H1 (cell line): ENCODE results near the gene ATP23. TPM values are rescaled to one million over a fixed set of nuclear protein-coding genes. Genes with fewer than 3 reads are reported as not detected.

ENCODE experiments used
- CTCF ChIA-PET: fragments of 300-600 bp; sonication (Branson Sonifier 250); formaldehyde crosslinking; loops from one replicate; lab custom pipeline; 2021; ENCODE audit not compliant: partially characterized antibody; lab: Charles Lee
- POLR2A ChIA-PET: fragments of 300-600 bp; sonication (Branson Sonifier 250); formaldehyde crosslinking; loops from one replicate; lab custom pipeline; 2021; ENCODE audit warnings: inconsistent platforms; ENCODE audit not compliant: partially characterized antibody; lab: Charles Lee
- DNase-seq, 2 experiments: peaks; one replicate each; pipeline versions ENCODE4 v3.0.0 to v3.0.0-alpha.2; 2010 to 2022; ENCODE audit warnings: low spot score in 2 of 2, low read depth in 1 of 2, mixed read lengths in 1 of 2
- FAIRE-seq: peaks from 2 replicates; lab custom pipeline; 2011; peaks lifted over from hg19 to GRCh38; lab: Jason Lieb, UNC
- H2AFZ ChIP-seq: 2 replicates; pipeline ENCODE4 v1.8.1; 2012; ENCODE audit warnings: low read length, inconsistent platforms
- H2AK5ac ChIP-seq: 2 replicates; pipeline ENCODE4 v1.6.1; 2013; ENCODE audit warnings: low read depth, low read length
- H2BK120ac ChIP-seq: replicated peaks from 2 replicates; pipeline ENCODE3; 2013; ENCODE audit warnings: low read depth, low read length, inconsistent platforms
- H2BK12ac ChIP-seq: 2 replicates; pipeline ENCODE4 v1.6.1; 2013; ENCODE audit warnings: low read depth, low read length
- H2BK15ac ChIP-seq: 2 replicates; pipeline ENCODE4 v1.6.1; 2013; ENCODE audit warnings: low read length
- H2BK20ac ChIP-seq: 2 replicates; pipeline ENCODE4 v1.6.1; 2013; ENCODE audit warnings: low read length
- H2BK5ac ChIP-seq: 2 replicates; pipeline ENCODE4 v1.6.1; 2013; ENCODE audit warnings: low read depth, low read length
- H3K14ac ChIP-seq: 2 replicates; pipeline ENCODE4 v1.6.1; 2013; ENCODE audit warnings: inconsistent platforms; ENCODE audit not compliant: insufficient read length
- H3K18ac ChIP-seq: 2 replicates; pipeline ENCODE4 v1.6.1; 2013; ENCODE audit warnings: low read length; ENCODE audit errors: extremely low read depth
- H3K23ac ChIP-seq: 2 replicates; pipeline ENCODE4 v1.6.1; 2013; ENCODE audit warnings: inconsistent platforms; ENCODE audit not compliant: insufficient read length
- H3K23me2 ChIP-seq: 2 replicates; pipeline ENCODE4 v1.6.1; 2013; ENCODE audit warnings: low read depth, low read length
- H3K27ac ChIP-seq: 2 replicates; pipeline ENCODE4 v1.6.1; 2011; ENCODE audit warnings: low read depth, low read length, inconsistent platforms
- H3K27me3 ChIP-seq, 4 experiments: replicated peaks in 1 of 4; 1 replicate in 1 of 4; 2 replicates in 3 of 4; pipeline versions ENCODE4 v1.6.1 to v1.8.1; 2011 to 2013; ENCODE audit warnings: low read length in 3 of 4, mild to moderate bottlenecking in 3 of 4, inconsistent platforms in 2 of 4, mixed read lengths in 2 of 4, moderate library complexity in 1 of 4; ENCODE audit not compliant: control insufficient read depth in 3 of 4, insufficient read depth in 3 of 4; ENCODE audit errors: extremely low read depth in 1 of 4
- H3K36me3 ChIP-seq, 4 experiments: 2 replicates each; pipeline versions ENCODE4 v1.6.1 to v1.8.1; 2011 to 2013; ENCODE audit warnings: mild to moderate bottlenecking in 4 of 4, low read length in 3 of 4, moderate library complexity in 2 of 4, control low read depth in 1 of 4, inconsistent platforms in 1 of 4; ENCODE audit not compliant: insufficient read depth in 4 of 4, control insufficient read depth in 2 of 4
- H3K4ac ChIP-seq: replicated peaks from 2 replicates; pipeline ENCODE3; 2013; ENCODE audit warnings: low read length, low read depth, mixed read lengths, inconsistent platforms; ENCODE audit not compliant: insufficient read length
- H3K4me1 ChIP-seq, 4 experiments: replicated peaks in 1 of 4; 1 replicate in 1 of 4; 2 replicates in 3 of 4; pipeline versions ENCODE4 v1.6.1 to v1.8.1; 2011 to 2013; ENCODE audit warnings: low read length in 3 of 4, inconsistent platforms in 2 of 4, mixed read lengths in 1 of 4; ENCODE audit not compliant: insufficient read depth in 4 of 4, control insufficient read depth in 3 of 4
- H3K4me2 ChIP-seq, 2 experiments: 2 replicates each; pipeline versions ENCODE4 v1.6.1 to v1.8.1; 2011 to 2013; ENCODE audit warnings: low read depth in 2 of 2, low read length in 2 of 2, control low read depth in 1 of 2, inconsistent platforms in 1 of 2, mild to moderate bottlenecking in 1 of 2; ENCODE audit not compliant: insufficient read depth in 1 of 2
- H3K4me3 ChIP-seq, 4 experiments: fragments of 200-600, 300-600 bp in 1 of 4; sonication (generic), shearing (Covaris generic), sonication (Bioruptor Twin) in 1 of 4; 2 replicates each; pipeline versions ENCODE4 v1.5.1 to v1.8.1; 2011 to 2016; ENCODE audit warnings: low read length in 4 of 4, low read depth in 3 of 4, control low read depth in 2 of 4, inconsistent platforms in 2 of 4, mild to moderate bottlenecking in 2 of 4, mixed read lengths in 1 of 4, moderate library complexity in 1 of 4; ENCODE audit not compliant: insufficient read depth in 2 of 4; ENCODE audit errors: extremely low read depth in 1 of 4
- H3K56ac ChIP-seq: replicated peaks from 2 replicates; pipeline ENCODE3; 2013; ENCODE audit warnings: low read depth, mild to moderate bottlenecking, mixed read lengths, low read length, inconsistent platforms; ENCODE audit not compliant: insufficient read length
- H3K79me1 ChIP-seq: 2 replicates; pipeline ENCODE4 v1.6.1; 2013; ENCODE audit warnings: low read depth, low read length, control low read depth
- H3K79me2 ChIP-seq, 2 experiments: 2 replicates each; pipeline versions ENCODE4 v1.6.1 to v1.8.1; 2012 to 2013; ENCODE audit warnings: low read length in 2 of 2, mild to moderate bottlenecking in 2 of 2, inconsistent platforms in 1 of 2; ENCODE audit not compliant: insufficient read depth in 2 of 2, control insufficient read depth in 1 of 2
- H3K9ac ChIP-seq, 4 experiments: replicated peaks in 1 of 4; 1 replicate in 1 of 4; 2 replicates in 3 of 4; pipeline versions ENCODE4 v1.6.1 to v1.8.1; 2011 to 2013; ENCODE audit warnings: low read depth in 3 of 4, low read length in 3 of 4, control low read depth in 2 of 4, mild to moderate bottlenecking in 2 of 4, moderate library complexity in 2 of 4, inconsistent platforms in 1 of 4; ENCODE audit errors: extremely low read depth in 1 of 4
- H3K9me3 ChIP-seq, 2 experiments: 2 replicates each; pipeline versions ENCODE4 v1.6.1 to v1.8.1; 2012 to 2013; ENCODE audit warnings: mild to moderate bottlenecking in 2 of 2, moderate library complexity in 2 of 2, control low read depth in 1 of 2, inconsistent platforms in 1 of 2, low read depth in 1 of 2, low read length in 1 of 2, mixed read lengths in 1 of 2; ENCODE audit not compliant: insufficient read depth in 2 of 2
- H4K20me1 ChIP-seq, 2 experiments: replicated peaks in 1 of 2; 2 replicates each; pipeline versions ENCODE3 to v1.8.1; 2011 to 2013; ENCODE audit warnings: inconsistent platforms in 2 of 2, low read length in 2 of 2, mild to moderate bottlenecking in 1 of 2; ENCODE audit not compliant: insufficient read depth in 2 of 2, control insufficient read depth in 1 of 2
- H4K5ac ChIP-seq: 2 replicates; pipeline ENCODE4 v1.6.1; 2013; ENCODE audit warnings: low read length, low read depth, mixed read lengths, inconsistent platforms; ENCODE audit not compliant: insufficient read length
- H4K8ac ChIP-seq: 2 replicates; pipeline ENCODE4 v1.8.0; 2013; ENCODE audit warnings: mild to moderate bottlenecking, moderate library complexity, low read length, inconsistent platforms; ENCODE audit not compliant: insufficient read depth; ENCODE audit errors: extremely low read depth
- H4K91ac ChIP-seq: replicated peaks from 2 replicates; pipeline ENCODE3; 2013; ENCODE audit warnings: low read length, mixed read lengths, inconsistent platforms; ENCODE audit not compliant: insufficient read length
- ASH2L ChIP-seq: fragments of 200-600, 300-600 bp; sonication (generic); IDR thresholded peaks from one replicate; pipeline ENCODE4 v1.7.1; 2017; ENCODE audit warnings: low read length
- BCL11A ChIP-seq, 2 experiments: IDR thresholded peaks; one replicate each; pipeline ENCODE4 v1.6.1; 2011; ENCODE audit warnings: low read depth in 2 of 2, low read length in 2 of 2, mild to moderate bottlenecking in 2 of 2
- FOSL1 ChIP-seq: IDR thresholded peaks from 2 replicates; pipeline ENCODE4 v1.6.1; 2011; ENCODE audit warnings: mild to moderate bottlenecking, low read depth, low read length, moderate library complexity; ENCODE audit not compliant: insufficient read depth
- POLR2A ChIP-seq, 2 experiments: IDR thresholded peaks; 1 replicate in 1 of 2; 2 replicates in 1 of 2; pipeline ENCODE4 v1.6.1; 2011; ENCODE audit warnings: low read depth in 2 of 2, low read length in 2 of 2, mild to moderate bottlenecking in 2 of 2; ENCODE audit errors: control extremely low read depth in 1 of 2
- POLR2AphosphoS5 ChIP-seq: IDR thresholded peaks from 2 replicates; pipeline ENCODE4 v1.6.1; 2011; ENCODE audit warnings: low read depth, low read length
- RAD21 ChIP-seq, 2 experiments: IDR thresholded peaks in 1 of 2; conservative IDR thresholded peaks in 1 of 2; 2 replicates each; pipeline ENCODE4 v1.6.1; 2011; ENCODE audit warnings: low read depth in 2 of 2, low read length in 2 of 2, improper control_type of control experiment in 1 of 2, inconsistent platforms in 1 of 2, mild to moderate bottlenecking in 1 of 2, moderate library complexity in 1 of 2
- SAP30 ChIP-seq: fragments of 300-600 bp; sonication (generic); IDR thresholded peaks from 2 replicates; pipeline ENCODE4 v1.7.1; 2012; ENCODE audit warnings: low read length, moderate library complexity, mild to moderate bottlenecking, inconsistent platforms; ENCODE audit not compliant: insufficient read depth, insufficient replicate concordance
- SP2 ChIP-seq: IDR thresholded peaks from 2 replicates; pipeline ENCODE4 v1.6.1; 2012; ENCODE audit warnings: mild to moderate bottlenecking, low read length, inconsistent platforms
- TAF7 ChIP-seq: optimal IDR thresholded peaks from 2 replicates; pipeline ENCODE3; 2011; ENCODE audit warnings: low read depth, mild to moderate bottlenecking, inconsistent platforms, low read length, moderate library complexity, borderline replicate concordance
- WGBS, 2 experiments: shearing (Covaris generic) in 1 of 2; methylation state at CpG; one replicate each; pipeline versions ENCODE4 v1.1.6 to v1.1.7; 2013 to 2015; ENCODE audit warnings: low lambda C conversion rate in 2 of 2, mixed read lengths in 2 of 2, inconsistent platforms in 1 of 2, low coverage in 1 of 2, missing lambda C conversion rate in 1 of 2; ENCODE audit not compliant: insufficient replicate concordance in 2 of 2, insufficient coverage in 1 of 2, insufficient read length in 1 of 2; ENCODE audit errors: extremely low coverage in 1 of 2, missing lambda C conversion rate in 1 of 2; 5-methylcytosine and 5-hydroxymethylcytosine counted together
- long read RNA-seq, 2 experiments: library from RNA in 1 of 2; library from capped mRNA in 1 of 2; stranded (forward); transcript quantifications; one replicate each; pipeline ENCODE4 v2.0.0, GENCODE V29; 2021; ENCODE audit warnings: inconsistent platforms in 1 of 2
- polyA minus RNA-seq, 3 experiments: library from RNA; depleted of rRNA, polyadenylated mRNA; stranded (reverse); fragments of >200 nt; gene quantifications; 1 replicate in 2 of 3; 2 replicates in 1 of 3; pipeline ENCODE4 v1.2.3, GENCODE V29; 2011
- polyA plus RNA-seq, 7 experiments: library from polyadenylated mRNA; depleted of rRNA in 3 of 7; stranded (reverse) in 5 of 7; unstranded in 2 of 7; fragments of >200 nt in 5 of 7; fragments of 200-250 nt in 2 of 7; gene quantifications; 1 replicate in 5 of 7; 2 replicates in 1 of 7; 4 replicates in 1 of 7; pipeline versions ENCODE4 v1.2.1 to v1.2.3, GENCODE V29; 2011 to 2013; ENCODE audit warnings: missing spikeins in 2 of 7, mixed read lengths in 2 of 7
- total RNA-seq: library from RNA; stranded (reverse); fragmentation: NEBNext Ultra II Directional; extraction: Animal tissue kit (Norgen Biotek cat#: 25700); gene quantifications from 2 replicates; pipeline ENCODE4 v1.2.1, GENCODE V29; 2021

ATP23 gene
- total RNA-seq = 6.7 and 10.2 TPM in 2 replicates
- polyA plus RNA-seq (2011; rRNA removed) = 12.1 and 13.5 TPM in 2 replicates
- 10.4 TPM for polyA plus RNA-seq (2011; cell fraction: cytosol; rRNA removed)
- 4.3 TPM for polyA plus RNA-seq (2011; cell fraction: nucleus; rRNA removed)
- 4.2 to 8.9 TPM (median 8.2 TPM) in 4 replicates for polyA plus RNA-seq (2012, experiment 1 of 2)
- polyA plus RNA-seq (2012, experiment 2 of 2) = 3.5 TPM
- 8.1 TPM for polyA plus RNA-seq (2013, experiment 1 of 2)
- polyA plus RNA-seq (2013, experiment 2 of 2) = 6.9 TPM
- polyA minus RNA-seq (2011; rRNA and poly(A)+ RNA removed) = 5.0 and 8.6 TPM in 2 replicates
- 4.8 TPM for polyA minus RNA-seq (2011; cell fraction: cytosol; rRNA and poly(A)+ RNA removed)
- 5.3 TPM for polyA minus RNA-seq (2011; cell fraction: nucleus; rRNA and poly(A)+ RNA removed)
- long read RNA-seq, experiment 1, partial matches to known transcripts = 0 of 5 reads
- long read RNA-seq, experiment 1, other reads (novel, unspliced or antisense) = 1 of 5 reads
- long read RNA-seq, experiment 2, partial matches to known transcripts = 0 of 2 reads
- long read RNA-seq, experiment 2, other reads (novel, unspliced or antisense) = 1 of 2 reads

GRCh38 chr12:57941165-57941894, at the start of gene ATP23:
Gene ATP23 (plus strand): TSS chr12:57941567. CDS start chr12:57941702, 135 bp downstream.
- Histone ChIP-seq H4K8ac (peak within 1 kb of the TSS; percentile 62), H3K4me1 (peaks cover 2 to 4% (median 3%) of the 10 kb centered on the region in 4 experiments; a peak in 5 of 7 replicates), H2BK5ac (peak within 1 kb of the TSS; percentile 81), H3K56ac (peak within 1 kb of the TSS; percentile 53), H3K79me2 (no peaks in the 10 kb centered on the region), H3K36me3 (no peaks in the 10 kb centered on the region), H2BK20ac (peak within 1 kb of the TSS; percentile 32; the same call in 1 of the 2 replicates), H3K4me3 (peak within 1 kb of the TSS; percentile 70 to 94 (median 81)), H3K18ac (peak within 1 kb of the TSS; percentile 53; the same call in 1 of the 2 replicates), H4K20me1 (no peaks in the 10 kb centered on the region), H3K27ac (peak within 1 kb of the TSS; percentile 53), H2AK5ac (no peak within 1 kb of the TSS), H4K91ac (no peak within 1 kb of the TSS), H2AFZ (peak within 1 kb of the TSS; percentile 99), H3K9me3 (no peaks in the 10 kb centered on the region), H3K14ac (no peak within 1 kb of the TSS), H3K23ac (no peak within 1 kb of the TSS), H3K27me3 (0 out of 7 replicates have a peak, but pooled peaks cover 0 to 9% (median under 1%) of the 10 kb centered on the region in 4 experiments), H3K23me2 (peaks cover 10% of the 10 kb centered on the region), H2BK12ac (peak within 1 kb of the TSS; percentile 75; the same call in 1 of the 2 replicates), H4K5ac (peak within 1 kb of the TSS; percentile 83), H3K4ac (no peak within 1 kb of the TSS), H2BK15ac (peak within 1 kb of the TSS; percentile 61; the same call in 1 of the 2 replicates), H3K4me2 (peak within 1 kb of the TSS; percentile 66 to 98), H2BK120ac (no peak within 1 kb of the TSS), H3K9ac (peak within 1 kb of the TSS in 3 of 4 experiments; percentile 13 to 69 (median 65); a peak in 5 of 7 replicates), H3K79me1 (no peaks in the 10 kb centered on the region)
- peak; percentile 88 to 93 for DNase-seq
- FAIRE-seq = no peak
- ChIA-PET POLR2A (interaction anchor here (0.8 to 1.1 kb wide), 6 partner anchors 22 to 104 kb away, joined by 3 to 4 read pairs (median 3); no protein-coding TSS in a partner anchor), CTCF (interaction anchor here (0.6 to 1.1 kb wide), 2 partner anchors 32 to 185 kb away, joined by 3 read pairs; no protein-coding TSS in a partner anchor)
- 2% methylated on average over 36 of the region's 55 CpGs; no CpG with 5 or more reads in 1 of the 2 experiments for WGBS, 2 experiments
- peak; percentile 86 to 93 for TF ChIP-seq POLR2A (IDR thresholded peaks at IDR 0.05; ENCODE audit: control extremely low read depth in 1 of 2, low read depth in 2 of 2, low read length in 2 of 2)
- TF ChIP-seq SAP30 = peak; percentile 87
- TF ChIP-seq FOSL1 = no peak
- TF ChIP-seq SP2 = no peak
- TF ChIP-seq POLR2AphosphoS5 = peak; percentile 84
- TF ChIP-seq RAD21 (IDR thresholded peaks at IDR 0.05 in 1 of 2, conservative IDR thresholded peaks at IDR 0.05 in 1 of 2; ENCODE audit: low read depth in 2 of 2, low read length in 2 of 2) = no peak
- TF ChIP-seq ASH2L = peak; percentile 74
- TF ChIP-seq TAF7 = peak; percentile 81
- no peak for TF ChIP-seq BCL11A (IDR thresholded peaks at IDR 0.05; ENCODE audit: low read depth in 2 of 2, low read length in 2 of 2)
